Transverse colon (tissue), 4 donors: ENCODE measurements around the gene AICDA. TPM values are rescaled to one million over a fixed set of nuclear protein-coding genes. Genes with fewer than 3 reads are reported as not detected.
A peak's percentile ranks its signal among the peaks of the same experiment; 100 is the strongest.

Experiments
- DNase-seq: peaks from one replicate; pipeline ENCODE4 v3.0.0-alpha.2; 2019
- H3K27ac ChIP-seq, 4 donors: fragments of 200-600 bp; sonication (generic); 2 replicates each; pipeline ENCODE4 v1.5.1; 2016 to 2018; ENCODE audit warnings: inconsistent platforms in 4 of 4
- H3K27me3 ChIP-seq: fragments of 200-600 bp; sonication (generic); 2 replicates; pipeline ENCODE4 v1.5.1; 2017; ENCODE audit warnings: inconsistent platforms
- H3K36me3 ChIP-seq, 4 donors: fragments of 200-600 bp; sonication (generic); 2 replicates each; pipeline ENCODE4 v1.5.1; 2017 to 2019; ENCODE audit warnings: inconsistent platforms in 4 of 4
- H3K4me1 ChIP-seq, 4 donors: fragments of 200-600 bp; sonication (generic); 2 replicates each; pipeline ENCODE4 v1.5.1; 2017 to 2020; ENCODE audit warnings: inconsistent platforms in 4 of 4
- H3K4me3 ChIP-seq, 4 donors: fragments of 200-600 bp; sonication (generic); 1 replicate in 1 of 4; 2 replicates in 3 of 4; pipeline versions ENCODE4 v1.5.1 to v1.6.1; 2017 to 2019; ENCODE audit warnings: inconsistent platforms in 4 of 4
- H3K9me3 ChIP-seq, 2 donors: fragments of 200-600 bp; sonication (generic); 2 replicates each; pipeline ENCODE4 v1.5.1; 2017 to 2019; ENCODE audit warnings: inconsistent platforms in 2 of 2
- EP300 ChIP-seq: sonication (generic); formaldehyde crosslinking; IDR thresholded peaks from one replicate; pipeline ENCODE4 v1.6.1; 2017; ENCODE audit warnings: antibody characterized with exemption, low read depth
- POLR2A ChIP-seq: fragments of 450-650 bp; IDR thresholded peaks from one replicate; pipeline ENCODE4 v1.6.1; 2016; ENCODE audit warnings: antibody characterized with exemption, mild to moderate bottlenecking, moderate library complexity
- POLR2AphosphoS5 ChIP-seq, 3 donors: sonication (generic); formaldehyde crosslinking; IDR thresholded peaks; one replicate each; pipeline ENCODE4 v1.6.1; 2016; ENCODE audit warnings: antibody characterized with exemption in 3 of 3
- WGBS, 2 donors: methylation state at CpG; one replicate each; pipeline ENCODE4 v1.1.5; 2018; ENCODE audit warnings: low coverage in 1 of 2; 5-methylcytosine and 5-hydroxymethylcytosine counted together
- in situ Hi-C, 4 donors: fragments of 200-750 bp; cut with MboI; loops; one replicate each; pipeline versions ENCODE4 v1.15.0 to v1.15.1; 2017; ENCODE audit warnings: low sequenced_read_pairs in 3 of 4, low pct_ligation_motif_present in 1 of 4, low pct_unique_long_range_greater_than_20kb in 1 of 4
- intact Hi-C: fragments of 100-400 bp; cut with DNase I; formaldehyde crosslinking; loops from one replicate; pipeline ENCODE4 v1.15.1; 2023; ENCODE audit warnings: low total_unique reads
- total RNA-seq, 4 donors: library from RNA; depleted of rRNA; stranded (reverse); fragments of >200 nt; gene quantifications; one replicate each; pipeline ENCODE4 v1.1.0, GENCODE V29; 2016
- TF ChIP-seq, protein P1 (sequence below), 5 experiments: fragments of 200-600 bp in 3 of 5; fragments of 450-650 bp in 2 of 5; sonication (generic) in 3 of 5; IDR thresholded peaks; 1 replicate in 2 of 5; 2 replicates in 3 of 5; pipeline ENCODE4 v1.5.1; 2016 to 2017; ENCODE audit warnings: antibody characterized with exemption in 5 of 5, inconsistent platforms in 3 of 5, mild to moderate bottlenecking in 2 of 5, moderate library complexity in 1 of 5

The AICDA gene
- total RNA-seq, 4 donors from 2014 or later: not detected

DNA sequence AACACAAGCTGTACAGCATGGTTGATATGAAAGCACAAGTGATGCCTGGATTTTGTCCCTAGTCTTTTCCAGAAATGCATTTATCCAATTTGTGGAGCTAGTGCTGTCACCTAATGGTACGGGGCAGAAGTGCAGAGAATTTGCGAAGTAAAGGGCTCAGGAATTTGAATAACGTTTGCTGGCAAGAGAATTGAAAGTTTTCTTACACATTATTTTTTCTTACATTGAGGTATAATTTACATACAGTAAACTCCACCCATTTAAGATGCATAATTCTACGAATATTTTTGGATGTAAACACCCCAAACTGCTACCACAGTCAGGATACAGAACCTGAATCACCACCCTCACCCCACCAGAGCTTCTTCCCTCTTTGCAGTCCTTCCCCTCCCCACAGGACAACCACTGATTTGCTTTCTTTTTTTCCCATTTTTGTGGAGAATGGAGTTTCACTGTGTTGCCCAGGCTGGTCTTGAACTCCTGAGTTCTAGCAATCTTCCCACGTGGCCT, 3.5 kb downstream of the AICDA start:
- H3K36me3 ChIP-seq: no peaks in the 10 kb centered on the region
- H3K27me3 ChIP-seq: no peaks in the 10 kb centered on the region
- intact Hi-C loops: no loop called here
- 0 to 10% methylated on average over 4 to 5 of the region's 5 CpGs for WGBS, 2 donors
- TF ChIP-seq POLR2AphosphoS5 (IDR thresholded peaks at IDR 0.05) (no peak), EP300 (no peak), POLR2A (no peak)
- TF ChIP-seq, protein P1, sequence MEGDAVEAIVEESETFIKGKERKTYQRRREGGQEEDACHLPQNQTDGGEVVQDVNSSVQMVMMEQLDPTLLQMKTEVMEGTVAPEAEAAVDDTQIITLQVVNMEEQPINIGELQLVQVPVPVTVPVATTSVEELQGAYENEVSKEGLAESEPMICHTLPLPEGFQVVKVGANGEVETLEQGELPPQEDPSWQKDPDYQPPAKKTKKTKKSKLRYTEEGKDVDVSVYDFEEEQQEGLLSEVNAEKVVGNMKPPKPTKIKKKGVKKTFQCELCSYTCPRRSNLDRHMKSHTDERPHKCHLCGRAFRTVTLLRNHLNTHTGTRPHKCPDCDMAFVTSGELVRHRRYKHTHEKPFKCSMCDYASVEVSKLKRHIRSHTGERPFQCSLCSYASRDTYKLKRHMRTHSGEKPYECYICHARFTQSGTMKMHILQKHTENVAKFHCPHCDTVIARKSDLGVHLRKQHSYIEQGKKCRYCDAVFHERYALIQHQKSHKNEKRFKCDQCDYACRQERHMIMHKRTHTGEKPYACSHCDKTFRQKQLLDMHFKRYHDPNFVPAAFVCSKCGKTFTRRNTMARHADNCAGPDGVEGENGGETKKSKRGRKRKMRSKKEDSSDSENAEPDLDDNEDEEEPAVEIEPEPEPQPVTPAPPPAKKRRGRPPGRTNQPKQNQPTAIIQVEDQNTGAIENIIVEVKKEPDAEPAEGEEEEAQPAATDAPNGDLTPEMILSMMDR (IDR thresholded peaks at IDR 0.05): peak; percentile 29 to 52 (median 41)
- H3K4me3 ChIP-seq: no peak overlapping the region
- no peak for DNase-seq
- H3K9me3 ChIP-seq: no peaks in the 10 kb centered on the region
- H3K27ac ChIP-seq: no peak overlapping the region
- in situ Hi-C loops: no loop called here
- no peaks in the 10 kb centered on the region for H3K4me1 ChIP-seq

DNA sequence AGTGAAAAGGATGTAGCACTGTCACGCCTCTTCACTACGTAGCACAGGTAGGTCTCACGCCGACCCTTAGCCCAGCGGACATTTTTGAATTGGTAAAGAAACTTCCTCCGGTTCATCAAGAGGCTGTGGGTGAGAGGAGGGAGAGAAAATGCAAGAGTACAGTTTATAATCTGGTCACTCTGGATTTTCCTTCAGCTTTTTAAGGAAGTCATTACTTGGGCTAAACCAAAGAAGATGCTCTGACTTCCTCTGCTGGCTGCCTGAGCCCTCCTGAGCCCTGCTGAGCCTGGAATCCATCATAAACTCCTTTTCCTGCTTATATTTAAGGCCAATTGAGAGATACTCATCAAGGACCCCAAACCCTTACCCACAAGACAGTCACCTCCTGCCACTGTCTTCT, 5.8 kb downstream of the AICDA start:
- intact Hi-C loops: no loop called here
- in situ Hi-C loops: no loop called here
- DNase-seq: no peak
- no peak for TF ChIP-seq EP300
- TF ChIP-seq POLR2A: no peak
- TF ChIP-seq, protein P1 (IDR thresholded peaks at IDR 0.05): no peak
- no peak for TF ChIP-seq POLR2AphosphoS5 (IDR thresholded peaks at IDR 0.05)
- H3K27ac ChIP-seq: no peak overlapping the region
- H3K9me3 ChIP-seq: no peaks in the 10 kb centered on the region
- no peaks in the 10 kb centered on the region for H3K27me3 ChIP-seq
- 93% methylated on average over 6 of the region's 6 CpGs; no CpG with 5 or more reads in 1 of the 2 donors for WGBS, 2 donors
- no peak overlapping the region for H3K4me3 ChIP-seq
- H3K4me1 ChIP-seq: no peaks in the 10 kb centered on the region
- no peaks in the 10 kb centered on the region for H3K36me3 ChIP-seq

GRCh38 chr12:8605057-8605456, 7.6 kb downstream of the AICDA start:
- no peak overlapping the region for H3K27ac ChIP-seq
- no peak for DNase-seq
- intact Hi-C loops: no loop called here
- no peaks in the 10 kb centered on the region for H3K9me3 ChIP-seq
- TF ChIP-seq POLR2A (no peak), POLR2AphosphoS5 (IDR thresholded peaks at IDR 0.05) (no peak), EP300 (no peak)
- TF ChIP-seq, protein P1 (IDR thresholded peaks at IDR 0.05): no peak
- H3K36me3 ChIP-seq: no peaks in the 10 kb centered on the region
- WGBS, 2 donors: 91 to 95% methylated on average over 7 to 30 of the region's 30 CpGs
- H3K4me3 ChIP-seq: no peak overlapping the region
- in situ Hi-C loops: no loop called here
- no peaks in the 10 kb centered on the region for H3K4me1 ChIP-seq
- H3K27me3 ChIP-seq: no peaks in the 10 kb centered on the region

DNA sequence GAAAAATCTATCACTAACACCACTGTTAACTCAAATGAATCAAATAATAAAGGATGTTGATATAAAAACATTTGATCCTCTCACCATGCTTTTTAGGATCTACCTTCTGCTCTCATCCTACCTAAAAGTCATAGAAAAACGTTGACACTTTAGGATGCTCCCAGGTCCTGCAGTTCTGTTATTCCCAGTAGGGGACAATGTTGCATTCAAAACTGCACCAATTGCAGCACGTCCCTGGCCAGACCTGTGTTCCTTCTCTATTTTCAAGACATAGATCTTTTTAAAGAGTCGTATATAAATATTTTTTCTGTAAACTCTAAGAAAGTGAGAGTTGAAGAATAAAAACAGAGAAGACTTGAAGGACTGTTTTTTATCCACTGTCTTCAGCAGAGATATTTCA, 8.8 kb downstream of the AICDA start:
- no peak for DNase-seq
- Histone ChIP-seq H3K27ac (no peak overlapping the region), H3K4me1 (no peaks in the 10 kb centered on the region), H3K27me3 (no peaks in the 10 kb centered on the region), H3K36me3 (no peaks in the 10 kb centered on the region), H3K9me3 (no peaks in the 10 kb centered on the region), H3K4me3 (no peak overlapping the region)
- intact Hi-C loops: no loop called here
- TF ChIP-seq POLR2A (no peak), POLR2AphosphoS5 (IDR thresholded peaks at IDR 0.05) (no peak), EP300 (no peak)
- TF ChIP-seq, protein P1 (IDR thresholded peaks at IDR 0.05): no peak
- WGBS, 2 donors: 39 to 40% methylated on average over 3 of the region's 3 CpGs
- in situ Hi-C loops: no loop called here
